GM12878 (cell line): Measurements from ENCODE around the gene CACNA1E. TPM values are rescaled to one million over a fixed set of nuclear protein-coding genes. Genes with fewer than 3 reads are reported as not detected.

Source experiments
- ATAC-seq: fragments of 200-7000 bp; cut with Tn5 transposase; 3 replicates; pipeline ENCODE4 v1.9.1; 2020; ENCODE audit warnings: mild to moderate bottlenecking, moderate library complexity
- BruUV-seq: library from RNA; stranded (reverse); fragments of 400-500 nt; replicated peaks from 2 replicates; lab custom pipeline; 2021; lab: Mats Ljungman, UMichigan
- CTCF ChIA-PET: fragments of 300-600 bp; sonication (Branson Sonifier 250); formaldehyde crosslinking; extraction: SDS; loops from one replicate; lab custom pipeline; 2021; ENCODE audit warnings: inconsistent platforms; lab: Yijun Ruan, JAX
- POLR2A ChIA-PET: fragments of 350-600 bp; formaldehyde crosslinking; extraction: SDS; loops from one replicate; lab custom pipeline; 2021; ENCODE audit warnings: inconsistent platforms; lab: Charles Lee
- RAD21 ChIA-PET: fragments of 300-600 bp; sonication (Branson Sonifier 250); formaldehyde crosslinking; loops from one replicate; lab custom pipeline; 2023; ENCODE audit warnings: antibody characterized with exemption; ENCODE audit not compliant: unreplicated experiment; lab: Charles Lee
- SMC1A ChIA-PET: fragments of 300-600 bp; sonication (Branson Sonifier 250); formaldehyde crosslinking; loops from one replicate; lab custom pipeline; 2023; ENCODE audit not compliant: unreplicated experiment, uncharacterized antibody; lab: Charles Lee
- DNase-seq: peaks from one replicate; pipeline ENCODE4 v3.0.0-alpha.2; 2011; ENCODE audit warnings: low read depth, low spot score
- FAIRE-seq: peaks from 3 replicates; lab custom pipeline; 2011; peaks lifted over from hg19 to GRCh38; lab: Jason Lieb, UNC
- H2AFZ ChIP-seq: 2 replicates; pipeline ENCODE4 v1.6.0; 2011; ENCODE audit warnings: low read depth, low read length, control low read depth; ENCODE audit not compliant: control insufficient read depth
- H3K27ac ChIP-seq: 2 replicates; pipeline ENCODE4 v1.5.1; 2011; ENCODE audit warnings: control low read depth; ENCODE audit not compliant: control insufficient read depth, insufficient read depth
- H3K27me3 ChIP-seq, 2 experiments: replicated peaks in 1 of 2; 2 replicates each; pipeline versions ENCODE4 v1.6.0 to v1.6.1; 2011; ENCODE audit warnings: low read length in 1 of 2; ENCODE audit not compliant: control insufficient read depth in 2 of 2, insufficient read depth in 2 of 2
- H3K36me3 ChIP-seq, 2 experiments: 2 replicates each; pipeline ENCODE4 v1.5.1; 2011; ENCODE audit warnings: low read length in 1 of 2; ENCODE audit not compliant: control insufficient read depth in 2 of 2, insufficient read depth in 2 of 2
- H3K4me1 ChIP-seq: 2 replicates; pipeline ENCODE4 v1.6.1; 2011; ENCODE audit warnings: mild to moderate bottlenecking, low read length, moderate library complexity, mixed read lengths; ENCODE audit not compliant: control insufficient read depth, insufficient read depth
- H3K4me2 ChIP-seq: 2 replicates; pipeline ENCODE4 v1.6.0; 2011; ENCODE audit warnings: control low read depth; ENCODE audit not compliant: control insufficient read depth, insufficient read depth
- H3K4me3 ChIP-seq: fragments of 200-600 bp; sonication (generic); 2 replicates; pipeline ENCODE4 v1.5.1; 2016
- H3K79me2 ChIP-seq: 2 replicates; pipeline ENCODE4 v1.6.0; 2011; ENCODE audit warnings: low read length; ENCODE audit not compliant: control insufficient read depth, insufficient read depth
- H3K9ac ChIP-seq: 2 replicates; pipeline ENCODE4 v1.8.0; 2011; ENCODE audit warnings: low read length, control low read depth, mixed read lengths; ENCODE audit not compliant: control insufficient read depth, insufficient read depth
- H3K9me3 ChIP-seq: replicated peaks from 3 replicates; pipeline ENCODE4 v1.5.1; 2011; ENCODE audit warnings: mild to moderate bottlenecking, low read length; ENCODE audit not compliant: control insufficient read depth, insufficient read depth
- H4K20me1 ChIP-seq: 2 replicates; pipeline ENCODE4 v1.6.0; 2011; ENCODE audit not compliant: control insufficient read depth, insufficient read depth
- BCL11A ChIP-seq: IDR thresholded peaks from 2 replicates; pipeline ENCODE4 v1.6.1; 2011; ENCODE audit warnings: low read depth, low read length
- E4F1 ChIP-seq: fragments of 450-650 bp; IDR thresholded peaks from 2 replicates; pipeline ENCODE4 v1.6.1; 2018; ENCODE audit warnings: borderline replicate concordance, mild to moderate bottlenecking; ENCODE audit not compliant: partially characterized antibody
- HDGF ChIP-seq: fragments of 450-650 bp; IDR thresholded peaks from 2 replicates; pipeline ENCODE4 v1.6.1; 2016; ENCODE audit warnings: antibody characterized with exemption
- MLLT1 ChIP-seq: fragments of 450-650 bp; IDR thresholded peaks from 2 replicates; pipeline ENCODE4 v1.6.1; 2016; ENCODE audit warnings: mild to moderate bottlenecking
- MXI1 ChIP-seq: fragments of 150-350 bp; IDR thresholded peaks from 2 replicates; pipeline ENCODE4 v1.6.1; 2011; ENCODE audit warnings: low read depth, mild to moderate bottlenecking, inconsistent platforms, low read length, improper control_type of control experiment
- NFXL1 ChIP-seq: fragments of 450-650 bp; IDR thresholded peaks from 2 replicates; pipeline ENCODE4 v1.6.1; 2017; ENCODE audit warnings: antibody characterized with exemption, mild to moderate bottlenecking, borderline replicate concordance
- NFYA ChIP-seq: IDR thresholded peaks from 2 replicates; pipeline ENCODE4 v1.6.1; 2011; ENCODE audit warnings: low read depth, mild to moderate bottlenecking, low read length, improper control_type of control experiment, borderline replicate concordance
- NKRF ChIP-seq: fragments of 450-650 bp; conservative IDR thresholded peaks from 2 replicates; pipeline ENCODE4 v1.6.1; 2017; ENCODE audit warnings: mild to moderate bottlenecking, moderate library complexity
- PAX5 ChIP-seq: IDR thresholded peaks from 2 replicates; pipeline ENCODE4 v1.6.1; 2011; ENCODE audit warnings: low read depth, low read length, borderline replicate concordance
- POLR2AphosphoS5 ChIP-seq: IDR thresholded peaks from 2 replicates; pipeline ENCODE4 v1.6.1; 2011; ENCODE audit warnings: mild to moderate bottlenecking, low read length, inconsistent platforms
- ZNF622 ChIP-seq: fragments of 450-650 bp; IDR thresholded peaks from 2 replicates; pipeline ENCODE4 v1.6.1; 2017; ENCODE audit warnings: mild to moderate bottlenecking, inconsistent platforms
- ZNF687 ChIP-seq: fragments of 450-650 bp; IDR thresholded peaks from 2 replicates; pipeline ENCODE4 v1.6.1; 2017; ENCODE audit warnings: mild to moderate bottlenecking, moderate library complexity
- ZSCAN29 ChIP-seq: fragments of 450-650 bp; IDR thresholded peaks from 2 replicates; pipeline ENCODE4 v1.6.1; 2017; ENCODE audit warnings: mild to moderate bottlenecking, moderate library complexity
- WGBS: methylation state at CpG from one replicate; pipeline ENCODE4 v1.1.6; 2016; ENCODE audit warnings: low lambda C conversion rate; ENCODE audit not compliant: insufficient replicate concordance, insufficient coverage; ENCODE audit errors: missing lambda C conversion rate; 5-methylcytosine and 5-hydroxymethylcytosine counted together
- in situ Hi-C: fragments of 300-500 bp; cut with MboI; formaldehyde crosslinking; loops from 9 replicates; pipeline ENCODE4 v1.14.3; 2018; ENCODE audit warnings: mixed read lengths
- intact Hi-C: fragments of 100-400 bp; cut with micrococcal nuclease; formaldehyde crosslinking; loops from one replicate; pipeline ENCODE4 v1.14.2; 2022; ENCODE audit not compliant: unreplicated experiment
- polyA plus RNA-seq, 11 experiments: library from polyadenylated mRNA; depleted of rRNA in 4 of 11; unstranded in 6 of 11; stranded (reverse) in 5 of 11; fragments of >200 nt; fragmentation: Nextera tagmentation in 4 of 11; fragmentation: Illumina TruSeq in 1 of 11; extraction: Ambion mirVana in 4 of 11; extraction: Trizol in 1 of 11; gene quantifications; 1 replicate in 1 of 11; 2 replicates in 10 of 11; pipeline versions ENCODE4 v1.2.1 to v1.2.3, GENCODE V29; 2011 to 2016; ENCODE audit warnings: inconsistent platforms in 2 of 11, missing spikeins in 2 of 11, low read depth in 1 of 11
- total RNA-seq, 4 experiments: library from RNA; depleted of rRNA in 3 of 4; stranded (reverse); fragments of >200 nt in 3 of 4; fragmentation: Illumina TruSeq in 1 of 4; extraction: Trizol in 1 of 4; gene quantifications; 2 replicates each; pipeline versions ENCODE4 v1.2.1 to v1.2.3, GENCODE V29; 2013 to 2021

Gene CACNA1E
- total and polyA plus RNA-seq, 10 of the 15 experiments (the other 5 are each of a cell fraction or from before 2014, with no cell fraction given) = 0.57 to 22.0 (median 8.5) TPM

GRCh38 chr1:181656491-181656890, 173.2 kb downstream of the CACNA1E start (continued):
- TF ChIP-seq MXI1 (no peak), PAX5 (no peak), HDGF (no peak), ZSCAN29 (no peak)

- FAIRE-seq (no peak), DNase-seq (no peak), ATAC-seq (no peak)
- no peaks in the 10 kb centered on the region for H3K36me3 ChIP-seq
- no peak overlapping the region for H3K4me2 ChIP-seq
- no peak overlapping the region for H3K27ac ChIP-seq
- intact Hi-C loops = no loop called here
- no peak overlapping the region for H3K9ac ChIP-seq
- ChIA-PET RAD21 (no interaction called here), CTCF (interaction anchor here (0.9 kb wide), 1 partner anchor 40 kb away, joined by 3 read pairs; no protein-coding TSS in a partner anchor), POLR2A (interaction anchor here (0.6 to 1.0 kb wide), 2 partner anchors 8 to 9 kb away, joined by 3 to 4 read pairs; no protein-coding TSS in a partner anchor), SMC1A (interaction anchor here (1.0 kb wide), 1 partner anchor 179 kb away, joined by 3 read pairs; no protein-coding TSS in a partner anchor)
- in situ Hi-C loops = no loop called here
- H4K20me1 ChIP-seq = no peaks in the 10 kb centered on the region
- no peaks in the 10 kb centered on the region; the same call in 2 of the 3 replicates for H3K9me3 ChIP-seq
- no TSS peak for BruUV-seq
- 70% methylated on average over 4 of the region's 4 CpGs for WGBS
- H3K79me2 ChIP-seq = no peaks in the 10 kb centered on the region
- H3K4me3 ChIP-seq = no peak overlapping the region
- H3K27me3 ChIP-seq = no peaks in the 10 kb centered on the region
- H2AFZ ChIP-seq = no peak overlapping the region
- no peaks in the 10 kb centered on the region for H3K4me1 ChIP-seq
- TF ChIP-seq POLR2AphosphoS5 = no peak
- no peak for TF ChIP-seq ZNF622
- no peak for TF ChIP-seq NKRF
- no peak for TF ChIP-seq MLLT1
- no peak for TF ChIP-seq BCL11A
- no peak for TF ChIP-seq ZNF687
- TF ChIP-seq NFXL1 = no peak
- no peak for TF ChIP-seq E4F1
- TF ChIP-seq NFYA = no peak
These were observed 175.3 kb downstream of the CACNA1E start for GRCh38 chr1:181658581-181658980.
